ENCODE measurements around the gene PTPRN2.

PTPRN2 gene

DNA sequence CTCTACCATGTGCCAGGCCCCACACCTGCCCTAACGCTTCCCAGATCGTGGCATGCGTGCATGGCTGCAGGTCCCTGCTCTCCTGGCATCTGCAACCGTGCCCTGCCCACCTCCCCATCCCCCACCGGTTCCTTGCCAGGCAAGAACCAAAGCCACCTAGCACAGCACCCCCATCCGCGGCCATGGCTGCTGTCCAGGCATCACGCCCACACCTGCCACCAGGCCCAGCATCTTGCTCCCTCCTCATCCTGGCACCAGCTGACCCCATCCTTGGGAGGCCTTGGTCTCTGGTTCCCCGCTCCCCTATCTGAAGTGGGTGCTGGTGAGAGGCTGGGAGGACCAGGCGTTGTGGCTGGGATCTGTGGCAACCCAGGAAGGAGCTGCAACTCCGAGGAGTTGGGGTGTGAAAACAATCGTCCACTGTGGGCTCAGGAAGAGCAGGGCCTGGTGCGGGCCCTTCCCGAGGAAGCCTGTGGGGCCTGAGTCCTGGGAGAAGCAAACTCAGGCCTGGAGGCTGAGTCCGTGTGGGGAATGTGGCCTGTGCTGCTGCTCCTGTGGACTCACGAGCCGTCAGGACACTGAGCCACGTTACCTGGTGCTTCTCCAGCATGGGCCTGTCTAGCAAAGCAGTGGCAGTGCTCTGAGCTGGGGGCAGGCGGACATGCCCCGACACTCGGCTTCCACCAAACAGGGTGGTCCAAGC, 833.8 kb downstream of the PTPRN2 start:
- DNase-seq (ENCODE audit: low read depth) = no peak
- TF ChIP-seq POLR2A (IDR thresholded peaks at IDR 0.05; ENCODE audit: extremely low read depth, insufficient read length) = no peak
- TF ChIP-seq, protein P1, sequence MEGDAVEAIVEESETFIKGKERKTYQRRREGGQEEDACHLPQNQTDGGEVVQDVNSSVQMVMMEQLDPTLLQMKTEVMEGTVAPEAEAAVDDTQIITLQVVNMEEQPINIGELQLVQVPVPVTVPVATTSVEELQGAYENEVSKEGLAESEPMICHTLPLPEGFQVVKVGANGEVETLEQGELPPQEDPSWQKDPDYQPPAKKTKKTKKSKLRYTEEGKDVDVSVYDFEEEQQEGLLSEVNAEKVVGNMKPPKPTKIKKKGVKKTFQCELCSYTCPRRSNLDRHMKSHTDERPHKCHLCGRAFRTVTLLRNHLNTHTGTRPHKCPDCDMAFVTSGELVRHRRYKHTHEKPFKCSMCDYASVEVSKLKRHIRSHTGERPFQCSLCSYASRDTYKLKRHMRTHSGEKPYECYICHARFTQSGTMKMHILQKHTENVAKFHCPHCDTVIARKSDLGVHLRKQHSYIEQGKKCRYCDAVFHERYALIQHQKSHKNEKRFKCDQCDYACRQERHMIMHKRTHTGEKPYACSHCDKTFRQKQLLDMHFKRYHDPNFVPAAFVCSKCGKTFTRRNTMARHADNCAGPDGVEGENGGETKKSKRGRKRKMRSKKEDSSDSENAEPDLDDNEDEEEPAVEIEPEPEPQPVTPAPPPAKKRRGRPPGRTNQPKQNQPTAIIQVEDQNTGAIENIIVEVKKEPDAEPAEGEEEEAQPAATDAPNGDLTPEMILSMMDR (IDR thresholded peaks at IDR 0.05; ENCODE audit: low read depth, low read length) = no peak
- TF ChIP-seq, protein P2, sequence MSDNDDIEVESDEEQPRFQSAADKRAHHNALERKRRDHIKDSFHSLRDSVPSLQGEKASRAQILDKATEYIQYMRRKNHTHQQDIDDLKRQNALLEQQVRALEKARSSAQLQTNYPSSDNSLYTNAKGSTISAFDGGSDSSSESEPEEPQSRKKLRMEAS (IDR thresholded peaks at IDR 0.05; ENCODE audit: low read depth, low read length) = no peak
- TF ChIP-seq MYC (IDR thresholded peaks at IDR 0.05; ENCODE audit: low read depth, low read length) = no peak
- H3K4me3 ChIP-seq (ENCODE audit: low read depth, low read length) = no peak overlapping the region

DNA sequence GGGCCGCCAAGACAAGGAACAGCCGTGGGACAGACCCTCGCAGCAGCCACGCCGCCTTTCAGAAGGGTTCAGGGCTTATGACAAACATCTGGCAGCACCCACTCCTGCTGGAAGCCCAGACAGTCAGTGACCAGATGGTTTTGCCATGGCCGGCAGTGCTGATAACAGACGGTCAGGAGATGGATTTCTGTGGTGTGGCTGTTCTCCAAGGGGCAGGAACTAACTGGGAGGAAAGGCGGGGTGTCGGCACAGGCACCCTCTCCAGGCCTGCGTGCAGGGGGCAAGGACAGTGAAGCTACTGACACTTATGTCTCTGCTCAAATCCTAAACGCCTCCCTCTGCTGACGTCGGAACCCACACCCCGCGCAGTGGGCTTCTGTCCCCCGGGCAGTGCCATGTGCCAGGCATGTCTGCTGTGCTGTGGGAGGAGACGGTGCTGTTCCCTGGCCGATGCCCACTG, 834.8 kb downstream of the PTPRN2 start:
- DNase-seq (ENCODE audit: low read depth) = no peak
- H3K4me3 ChIP-seq (ENCODE audit: low read depth, low read length) = no peak overlapping the region
- TF ChIP-seq POLR2A (IDR thresholded peaks at IDR 0.05; ENCODE audit: extremely low read depth, insufficient read length) (no peak), MYC (IDR thresholded peaks at IDR 0.05; ENCODE audit: low read depth, low read length) (no peak)
- TF ChIP-seq, protein P2 (IDR thresholded peaks at IDR 0.05; ENCODE audit: low read depth, low read length) = no peak
- TF ChIP-seq, protein P1 (IDR thresholded peaks at IDR 0.05; ENCODE audit: low read depth, low read length) = no peak

DNA sequence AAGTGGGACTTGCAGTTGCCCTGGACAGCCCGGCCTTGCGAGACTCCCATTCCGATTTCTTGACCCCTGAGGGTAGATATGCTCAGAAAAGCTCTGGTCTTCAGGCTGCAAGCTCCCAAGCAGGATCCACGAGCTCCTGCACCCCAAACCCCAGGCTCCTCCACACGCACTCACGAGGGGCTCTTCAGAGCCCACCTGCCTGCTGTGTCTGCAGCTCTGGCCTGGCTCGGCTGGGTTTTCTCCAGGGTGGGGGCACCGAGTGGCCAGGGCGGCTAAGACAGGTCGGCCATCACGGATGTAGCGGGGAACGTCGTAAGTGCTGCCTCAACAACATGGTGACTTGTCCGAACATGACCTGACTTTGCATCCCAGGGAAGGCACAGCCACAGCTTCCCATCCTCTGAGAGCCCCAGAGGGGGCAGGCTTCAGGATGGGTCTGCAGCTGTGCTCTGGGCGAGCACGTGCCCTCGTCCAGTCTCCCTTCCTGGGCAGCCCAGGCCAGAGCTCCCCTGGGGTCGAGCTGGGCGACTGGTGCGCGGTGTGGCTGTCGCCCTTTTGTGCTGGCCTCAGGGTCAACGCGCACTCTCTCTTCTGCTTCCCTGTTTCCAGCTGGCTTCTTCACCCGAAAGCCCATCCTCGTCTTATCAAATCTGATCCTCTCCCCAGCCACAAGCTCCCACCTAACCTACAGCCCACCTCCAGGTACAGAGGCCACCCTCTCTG, 835.5 kb downstream of the PTPRN2 start:
- no peak overlapping the region for H3K4me3 ChIP-seq (ENCODE audit: low read depth, low read length)
- no peak for TF ChIP-seq POLR2A (IDR thresholded peaks at IDR 0.05; ENCODE audit: extremely low read depth, insufficient read length)
- no peak for TF ChIP-seq MYC (IDR thresholded peaks at IDR 0.05; ENCODE audit: low read depth, low read length)
- TF ChIP-seq, protein P2 (IDR thresholded peaks at IDR 0.05; ENCODE audit: low read depth, low read length) = no peak
- TF ChIP-seq, protein P1 (IDR thresholded peaks at IDR 0.05; ENCODE audit: low read depth, low read length) = no peak
- no peak for DNase-seq (ENCODE audit: low read depth)

DNA sequence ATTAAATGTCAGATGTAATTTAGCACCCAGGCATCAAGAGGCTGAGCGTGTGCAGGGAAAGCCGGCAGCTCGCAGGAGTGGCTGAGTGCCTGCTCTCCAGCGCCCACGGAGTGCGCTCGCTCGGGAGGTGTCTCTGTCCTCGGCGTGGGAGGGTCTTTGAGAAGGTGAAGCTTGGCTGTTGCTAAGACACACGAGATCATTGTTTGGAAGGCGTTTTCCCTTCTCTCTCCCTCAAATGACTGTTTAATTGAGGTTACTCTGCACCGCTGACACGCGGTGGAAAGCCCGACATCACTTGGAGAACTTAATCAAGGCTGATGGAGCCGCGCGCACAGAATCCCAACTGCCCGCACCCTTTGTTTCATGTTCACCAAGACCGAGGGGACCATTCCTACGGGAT, 836.2 kb downstream of the PTPRN2 start:
- DNase-seq (ENCODE audit: low read depth) = no peak
- no peak overlapping the region for H3K4me3 ChIP-seq (ENCODE audit: low read depth, low read length)
- TF ChIP-seq MYC (IDR thresholded peaks at IDR 0.05; ENCODE audit: low read depth, low read length) (no peak), POLR2A (IDR thresholded peaks at IDR 0.05; ENCODE audit: extremely low read depth, insufficient read length) (no peak)
- TF ChIP-seq, protein P1 (IDR thresholded peaks at IDR 0.05; ENCODE audit: low read depth, low read length) = no peak
- TF ChIP-seq, protein P2 (IDR thresholded peaks at IDR 0.05; ENCODE audit: low read depth, low read length) = no peak

DNA sequence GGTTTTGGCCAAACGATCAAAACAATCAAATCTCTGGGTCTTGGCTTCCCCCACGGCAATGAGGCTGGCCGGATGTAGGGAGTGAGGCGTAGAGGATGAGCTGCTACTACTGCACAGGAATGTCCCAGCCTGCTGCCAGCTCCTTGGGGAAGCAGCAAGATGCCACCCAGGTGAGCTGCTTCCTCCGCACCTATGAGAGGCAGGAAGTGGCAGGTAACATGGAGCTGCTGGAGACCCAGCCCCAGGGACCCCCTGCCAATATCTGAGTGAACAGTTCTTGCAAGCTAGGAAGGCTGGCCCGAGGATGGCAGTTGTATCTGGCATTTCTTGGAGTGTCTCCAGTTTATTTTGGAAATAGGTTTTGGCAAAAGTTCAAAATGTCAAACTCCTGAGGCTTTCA, 837.3 kb downstream of the PTPRN2 start:
- TF ChIP-seq POLR2A (IDR thresholded peaks at IDR 0.05; ENCODE audit: extremely low read depth, insufficient read length) (no peak), MYC (IDR thresholded peaks at IDR 0.05; ENCODE audit: low read depth, low read length) (no peak)
- TF ChIP-seq, protein P1 (IDR thresholded peaks at IDR 0.05; ENCODE audit: low read depth, low read length) = no peak
- TF ChIP-seq, protein P2 (IDR thresholded peaks at IDR 0.05; ENCODE audit: low read depth, low read length) = no peak
- no peak overlapping the region for H3K4me3 ChIP-seq (ENCODE audit: low read depth, low read length)
- DNase-seq (ENCODE audit: low read depth) = no peak
